ENCODE measurements around the gene SLC5A7. TPM values are rescaled to one million over a fixed set of nuclear protein-coding genes. Genes with fewer than 3 reads are reported as not detected.

The SLC5A7 gene
- polyA plus RNA-seq, 3 donors, result 0.43 to 0.76 (median 0.53) TPM

Other genes starting within 250 kb of the SLC5A7 start
- not detected for gene RGPD4, start 159.6 kb upstream of the SLC5A7 start, polyA plus RNA-seq (ENCODE audit: insufficient read length in 3 of 3)